HG03439 (cell line): Measurements from ENCODE around the gene RNF2.

Experiments used
- ATAC-seq: cut with Tn5 transposase; IDR thresholded peaks from one replicate; pipeline ENCODE4 v1.9.1; 2021; ENCODE audit warnings: mild to moderate bottlenecking, moderate library complexity; ENCODE audit not compliant: unreplicated experiment

RNF2 gene

GRCh38 chr1:185087746-185088145, 42.4 kb downstream of the RNF2 start:
- ATAC-seq: no peak

- ATAC-seq: no peak
These were observed 46.1 kb downstream of the RNF2 start for GRCh38 chr1:185091480-185091879.

GRCh38 chr1:185094761-185095160, 49.4 kb downstream of the RNF2 start:
- no peak for ATAC-seq

GRCh38 chr1:185096531-185096930, 51.2 kb downstream of the RNF2 start:
- ATAC-seq: no peak

GRCh38 chr1:185104083-185104482, 58.7 kb downstream of the RNF2 start:
- ATAC-seq: no peak

GRCh38 chr1:185105121-185105520, 59.8 kb downstream of the RNF2 start:
- ATAC-seq: no peak

- no peak for ATAC-seq
These were observed 63.0 kb downstream of the RNF2 start for GRCh38 chr1:185108321-185108720.

GRCh38 chr1:185110145-185110544, 64.8 kb downstream of the RNF2 start:
- ATAC-seq: no peak

GRCh38 chr1:185111873-185112272, 66.5 kb downstream of the RNF2 start:
- no peak for ATAC-seq

- ATAC-seq: no peak
These were observed 67.0 kb downstream of the RNF2 start for GRCh38 chr1:185112356-185112755.

- no peak for ATAC-seq
These were observed 84.3 kb downstream of the RNF2 start for GRCh38 chr1:185129708-185130107.

- ATAC-seq: no peak
These were observed 87.2 kb downstream of the RNF2 start for GRCh38 chr1:185132534-185132933.

- ATAC-seq: no peak
These were observed 92.7 kb downstream of the RNF2 start for GRCh38 chr1:185137896-185138545.

- no peak for ATAC-seq
These were observed 93.9 kb downstream of the RNF2 start for GRCh38 chr1:185139246-185139645.

GRCh38 chr1:185144233-185144632, 98.9 kb downstream of the RNF2 start:
- no peak for ATAC-seq

GRCh38 chr1:185151215-185151614, 105.9 kb downstream of the RNF2 start:
- ATAC-seq: no peak
